SJCRH30 (cell line): ENCODE data around the gene ADIPOR2. TPM values are rescaled to one million over a fixed set of nuclear protein-coding genes. Genes with fewer than 3 reads are reported as not detected.
A peak's percentile ranks its signal among the peaks of the same experiment; 100 is the strongest.
"Not testable (repeated sequence)": the region's sequence is repeated elsewhere in the genome, so short reads cannot be mapped to it uniquely, and the experiment has no call there.

Source experiments
- DNase-seq, 2 experiments: peaks; one replicate each; pipeline ENCODE4 v3.0.0-alpha.2; 2015 to 2020
- H3K27ac ChIP-seq: fragments of 250-450 bp; sonication (Bioruptor Pico); 2 replicates; pipeline ENCODE4 v1.5.1; 2020; ENCODE audit warnings: mild to moderate bottlenecking, moderate library complexity
- H3K27me3 ChIP-seq: fragments of 250-450 bp; sonication (Bioruptor Pico); 2 replicates; pipeline ENCODE4 v1.5.1; 2020; ENCODE audit warnings: mild to moderate bottlenecking, moderate library complexity
- H3K36me3 ChIP-seq: fragments of 250-450 bp; sonication (Bioruptor Pico); 2 replicates; pipeline ENCODE4 v1.5.1; 2020; ENCODE audit warnings: mild to moderate bottlenecking, moderate library complexity
- H3K4me1 ChIP-seq: fragments of 250-450 bp; sonication (Bioruptor Pico); 2 replicates; pipeline ENCODE4 v1.5.1; 2020; ENCODE audit warnings: mild to moderate bottlenecking, moderate library complexity
- H3K4me3 ChIP-seq: fragments of 250-450 bp; sonication (Bioruptor Pico); 2 replicates; pipeline ENCODE4 v1.5.1; 2020; ENCODE audit warnings: mild to moderate bottlenecking, moderate library complexity
- H3K9me3 ChIP-seq: fragments of 250-450 bp; sonication (Bioruptor Pico); replicated peaks from 2 replicates; pipeline ENCODE4 v1.5.1; 2020; ENCODE audit warnings: mild to moderate bottlenecking, moderate library complexity
- total RNA-seq: library from RNA; depleted of rRNA; stranded (reverse); fragments of >200 nt; shearing (Covaris generic); gene quantifications from 2 replicates; pipeline ENCODE4 v1.2.3, GENCODE V29; 2014

Gene ADIPOR2
- total RNA-seq, 1 experiment from 2014 or later = 62.5 TPM

DNA sequence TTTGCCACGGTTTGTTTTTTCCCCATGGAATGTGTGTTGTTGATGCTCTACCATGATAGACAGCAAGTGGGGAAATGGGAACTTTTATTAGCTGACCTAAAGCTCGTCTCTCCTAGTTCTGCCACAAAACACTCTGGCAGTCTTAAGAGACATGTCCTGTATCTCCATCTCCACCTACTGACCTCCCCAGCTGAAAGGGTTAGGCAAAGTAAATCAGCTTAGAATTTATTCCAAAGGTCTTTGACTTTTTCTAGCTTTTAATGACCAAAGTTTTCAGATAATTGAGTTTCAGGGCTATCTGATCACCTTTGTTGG, 9.4 kb upstream of the ADIPOR2 start:
- H3K36me3 ChIP-seq = no peaks in the 10 kb centered on the region
- H3K9me3 ChIP-seq = no peaks in the 10 kb centered on the region
- no peak overlapping the region for H3K27ac ChIP-seq
- no peak for DNase-seq
- H3K27me3 ChIP-seq = no peaks in the 10 kb centered on the region
- H3K4me1 ChIP-seq = no peaks in the 10 kb centered on the region; the same call in 1 of the 2 replicates
- no peak overlapping the region for H3K4me3 ChIP-seq

GRCh38 chr12:1688086-1688710, 2.7 kb upstream of the ADIPOR2 start:
- no peaks in the 10 kb centered on the region for H3K27me3 ChIP-seq
- DNase-seq = no peak
- peaks cover 7% of the 10 kb centered on the region for H3K4me1 ChIP-seq
- H3K9me3 ChIP-seq = no peaks in the 10 kb centered on the region
- no peak overlapping the region for H3K27ac ChIP-seq
- H3K4me3 ChIP-seq = no peak overlapping the region
- H3K36me3 ChIP-seq = no peaks in the 10 kb centered on the region

DNA sequence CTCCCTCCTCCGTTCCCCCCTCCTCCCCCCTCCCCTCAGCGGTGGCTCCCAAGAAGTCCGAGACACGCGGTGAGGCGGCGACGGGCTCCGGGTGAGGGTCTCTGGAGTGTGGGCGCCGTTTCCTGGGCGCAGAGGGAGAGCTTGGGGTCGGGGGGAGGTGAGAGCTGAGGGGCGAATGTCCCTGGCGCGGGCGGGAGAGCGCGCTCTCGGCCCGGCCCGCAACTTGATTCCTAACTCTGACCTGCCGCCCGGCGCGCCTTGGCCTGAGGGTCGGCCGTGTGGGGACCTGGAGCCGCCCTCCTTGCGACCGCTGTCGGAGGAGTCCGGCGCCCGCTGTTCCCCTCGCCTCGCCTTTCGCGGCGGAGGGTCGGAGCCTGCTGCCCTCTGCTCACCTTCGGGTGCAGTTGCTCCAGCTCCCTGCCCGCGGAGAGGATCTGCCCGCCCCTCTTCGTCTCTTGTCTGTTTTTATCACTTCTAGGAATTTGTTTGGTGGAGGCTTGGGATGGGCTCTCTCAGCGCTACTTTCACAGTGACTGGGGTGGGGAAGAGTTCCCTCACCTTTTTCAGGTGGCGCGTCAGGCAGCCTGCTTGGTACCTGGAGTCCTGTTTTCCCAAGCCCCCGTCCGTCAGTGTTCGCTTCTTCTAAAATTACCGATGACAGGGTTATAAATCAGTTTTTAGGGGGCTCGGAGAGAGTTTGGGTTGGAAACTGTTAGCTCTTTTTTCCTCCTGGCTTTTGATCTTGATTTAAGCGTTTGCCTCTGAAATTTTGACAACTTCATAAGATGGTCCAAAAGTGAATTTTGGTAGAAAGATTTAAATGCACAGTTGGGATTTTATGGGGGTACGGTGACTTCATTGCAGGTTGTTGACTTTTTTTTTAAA, 495 bp downstream of the ADIPOR2 start:
- peak overlapping the region; percentile 97 for H3K4me3 ChIP-seq
- H3K27me3 ChIP-seq = no peaks in the 10 kb centered on the region
- peak overlapping the region; percentile 74 for H3K27ac ChIP-seq
- peaks cover 8% of the 10 kb centered on the region for H3K36me3 ChIP-seq
- DNase-seq = peak; percentile 61 to 72
- H3K4me1 ChIP-seq = peaks cover 7% of the 10 kb centered on the region
- no peaks in the 10 kb centered on the region for H3K9me3 ChIP-seq

GRCh38 chr12:1692226-1692625, 1.4 kb downstream of the ADIPOR2 start:
- no peaks in the 10 kb centered on the region for H3K9me3 ChIP-seq
- no peak overlapping the region for H3K27ac ChIP-seq
- H3K27me3 ChIP-seq = no peaks in the 10 kb centered on the region
- H3K4me3 ChIP-seq = peak overlapping the region; percentile 97
- H3K4me1 ChIP-seq = peaks cover 7% of the 10 kb centered on the region
- DNase-seq = no peak
- H3K36me3 ChIP-seq = peaks cover 15% of the 10 kb centered on the region

DNA sequence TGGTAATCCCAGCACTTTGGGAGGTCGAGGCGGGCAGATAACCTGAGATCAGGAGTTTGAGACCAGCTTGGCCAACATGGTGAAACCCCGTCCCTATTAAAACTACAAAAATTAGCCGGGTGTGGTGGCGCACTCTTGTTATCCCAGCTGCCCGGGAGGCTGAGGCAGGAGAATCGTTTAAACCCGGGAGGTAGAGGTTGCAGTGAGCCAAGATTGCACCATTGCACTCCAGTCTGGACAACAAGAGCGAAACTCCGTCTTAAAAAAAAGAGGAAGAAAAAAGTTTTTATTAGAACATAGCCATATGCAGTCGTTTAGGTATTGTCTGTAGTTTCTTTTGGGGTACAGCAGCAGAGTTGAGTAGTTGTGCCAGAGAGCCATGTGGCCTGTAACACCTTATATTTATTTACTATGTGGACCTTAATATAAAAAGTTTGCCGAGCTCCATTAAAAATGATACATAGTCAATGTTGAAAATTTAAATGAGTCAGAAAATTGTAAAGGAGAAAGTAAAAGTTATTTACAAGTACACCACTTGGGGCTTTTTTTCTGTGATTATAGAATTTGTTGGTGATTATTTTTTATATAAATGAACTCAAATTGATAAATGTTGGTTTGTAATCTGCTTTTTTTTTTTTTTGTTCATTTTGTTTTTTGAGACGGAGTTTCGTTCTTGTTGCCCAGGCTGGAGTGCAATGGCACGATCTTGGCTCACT, 2.2 kb downstream of the ADIPOR2 start:
- H3K4me3 ChIP-seq = no peak overlapping the region
- no peak overlapping the region for H3K27ac ChIP-seq
- no peaks in the 10 kb centered on the region for H3K9me3 ChIP-seq
- H3K27me3 ChIP-seq = no peaks in the 10 kb centered on the region
- peaks cover 18% of the 10 kb centered on the region for H3K36me3 ChIP-seq
- DNase-seq = no peak
- H3K4me1 ChIP-seq = peaks cover 7% of the 10 kb centered on the region

GRCh38 chr12:1695097-1695496, 4.2 kb downstream of the ADIPOR2 start:
- not testable (repeated sequence) for H3K4me1 ChIP-seq, H3K4me3 ChIP-seq, H3K27ac ChIP-seq, DNase-seq, H3K27me3 ChIP-seq, H3K9me3 ChIP-seq
- H3K36me3 ChIP-seq = peaks cover 18% of the 10 kb centered on the region

GRCh38 chr12:1695886-1696670, 5.2 kb downstream of the ADIPOR2 start:
- Histone ChIP-seq H3K4me3 (no peak overlapping the region), H3K4me1 (peaks cover 3% of the 10 kb centered on the region), H3K9me3 (no peaks in the 10 kb centered on the region), H3K27me3 (no peaks in the 10 kb centered on the region), H3K27ac (no peak overlapping the region), H3K36me3 (peaks cover 18% of the 10 kb centered on the region)
- DNase-seq = no peak

DNA sequence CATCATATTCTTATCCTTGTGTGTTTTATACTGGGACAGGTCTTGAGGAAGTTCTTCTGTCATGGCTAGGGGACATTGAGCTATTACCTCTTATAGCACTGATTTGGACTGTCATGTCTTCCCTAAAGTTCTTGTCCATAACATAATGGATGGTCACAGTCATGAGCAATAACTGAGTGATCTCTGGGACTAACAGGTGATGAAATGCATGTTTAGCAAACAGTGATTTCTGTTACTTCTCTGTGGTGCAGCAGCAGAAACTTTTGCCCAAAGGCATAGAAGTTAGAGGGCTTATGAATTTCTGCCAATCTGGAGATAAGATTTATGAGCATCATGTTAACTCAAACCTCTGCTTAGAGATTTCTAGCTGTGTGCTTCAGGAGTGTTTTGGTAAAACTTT, 5.9 kb downstream of the ADIPOR2 start:
- Histone ChIP-seq H3K4me1 (peaks cover 3% of the 10 kb centered on the region), H3K36me3 (peaks cover 18% of the 10 kb centered on the region), H3K4me3 (no peak overlapping the region), H3K27me3 (no peaks in the 10 kb centered on the region), H3K27ac (no peak overlapping the region), H3K9me3 (no peaks in the 10 kb centered on the region)
- no peak for DNase-seq

DNA sequence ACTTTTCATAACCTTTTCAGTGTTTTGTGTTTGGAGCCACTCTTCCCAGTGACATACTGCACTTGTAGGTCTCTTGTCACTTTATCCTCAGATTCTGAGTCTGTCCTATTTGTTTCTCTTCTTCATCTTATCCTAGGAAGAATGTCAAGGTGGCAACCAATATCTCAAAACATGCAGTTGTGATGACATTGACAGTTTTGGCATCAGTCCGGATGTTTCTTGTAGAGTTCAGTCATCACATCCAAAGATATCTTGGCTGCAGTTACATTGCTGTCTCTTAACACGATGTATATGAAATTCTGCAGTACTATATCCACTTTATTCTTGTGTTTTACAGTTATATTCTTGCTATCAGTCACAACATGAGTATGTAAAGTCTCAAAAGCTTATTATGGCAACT, 6.4 kb downstream of the ADIPOR2 start:
- no peak overlapping the region for H3K27ac ChIP-seq
- no peak overlapping the region for H3K4me3 ChIP-seq
- no peaks in the 10 kb centered on the region for H3K27me3 ChIP-seq
- H3K36me3 ChIP-seq = peaks cover 18% of the 10 kb centered on the region
- peaks cover under 1% of the 10 kb centered on the region for H3K4me1 ChIP-seq
- no peak for DNase-seq
- no peaks in the 10 kb centered on the region for H3K9me3 ChIP-seq

DNA sequence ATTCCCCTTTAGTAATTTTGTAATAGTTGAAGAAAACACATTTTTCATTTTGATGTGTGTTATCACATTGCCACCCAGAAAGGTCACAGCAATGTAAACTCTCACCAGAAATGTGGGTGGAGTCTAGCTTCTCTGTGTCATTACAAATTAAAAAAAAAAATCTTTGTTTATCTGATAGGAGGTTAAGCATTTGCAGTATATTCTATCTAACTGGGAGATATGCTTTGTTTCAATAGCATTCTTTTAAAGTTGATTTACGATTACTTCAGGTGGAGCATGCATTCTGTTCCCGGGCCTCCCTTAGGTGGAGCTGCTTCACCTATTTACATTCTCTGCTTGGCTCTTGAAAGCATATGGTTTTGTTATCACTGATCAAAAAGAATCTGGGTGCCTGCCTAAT, 7.8 kb downstream of the ADIPOR2 start:
- no peak for DNase-seq
- Histone ChIP-seq H3K4me1 (no peaks in the 10 kb centered on the region), H3K36me3 (peaks cover 18% of the 10 kb centered on the region), H3K27me3 (no peaks in the 10 kb centered on the region), H3K4me3 (no peak overlapping the region), H3K27ac (no peak overlapping the region), H3K9me3 (no peaks in the 10 kb centered on the region)

- Histone ChIP-seq H3K4me3 (no peak overlapping the region), H3K4me1 (no peaks in the 10 kb centered on the region; the same call in 1 of the 2 replicates), H3K9me3 (no peaks in the 10 kb centered on the region), H3K27ac (no peak overlapping the region), H3K27me3 (no peaks in the 10 kb centered on the region), H3K36me3 (peaks cover 12% of the 10 kb centered on the region)
- DNase-seq = no peak
Observed at GRCh38 chr12:1702713-1703112, 11.8 kb downstream of the ADIPOR2 start.

- no peaks in the 10 kb centered on the region for H3K27me3 ChIP-seq
- no peak for DNase-seq
- H3K4me1 ChIP-seq = no peaks in the 10 kb centered on the region; the same call in none of the 2 replicates
- H3K4me3 ChIP-seq = no peak overlapping the region
- no peaks in the 10 kb centered on the region; the same call in 1 of the 2 replicates for H3K9me3 ChIP-seq
- H3K36me3 ChIP-seq = peaks cover 16% of the 10 kb centered on the region
- no peak overlapping the region for H3K27ac ChIP-seq
Observed at GRCh38 chr12:1703771-1704722, 13.2 kb downstream of the ADIPOR2 start.

DNA sequence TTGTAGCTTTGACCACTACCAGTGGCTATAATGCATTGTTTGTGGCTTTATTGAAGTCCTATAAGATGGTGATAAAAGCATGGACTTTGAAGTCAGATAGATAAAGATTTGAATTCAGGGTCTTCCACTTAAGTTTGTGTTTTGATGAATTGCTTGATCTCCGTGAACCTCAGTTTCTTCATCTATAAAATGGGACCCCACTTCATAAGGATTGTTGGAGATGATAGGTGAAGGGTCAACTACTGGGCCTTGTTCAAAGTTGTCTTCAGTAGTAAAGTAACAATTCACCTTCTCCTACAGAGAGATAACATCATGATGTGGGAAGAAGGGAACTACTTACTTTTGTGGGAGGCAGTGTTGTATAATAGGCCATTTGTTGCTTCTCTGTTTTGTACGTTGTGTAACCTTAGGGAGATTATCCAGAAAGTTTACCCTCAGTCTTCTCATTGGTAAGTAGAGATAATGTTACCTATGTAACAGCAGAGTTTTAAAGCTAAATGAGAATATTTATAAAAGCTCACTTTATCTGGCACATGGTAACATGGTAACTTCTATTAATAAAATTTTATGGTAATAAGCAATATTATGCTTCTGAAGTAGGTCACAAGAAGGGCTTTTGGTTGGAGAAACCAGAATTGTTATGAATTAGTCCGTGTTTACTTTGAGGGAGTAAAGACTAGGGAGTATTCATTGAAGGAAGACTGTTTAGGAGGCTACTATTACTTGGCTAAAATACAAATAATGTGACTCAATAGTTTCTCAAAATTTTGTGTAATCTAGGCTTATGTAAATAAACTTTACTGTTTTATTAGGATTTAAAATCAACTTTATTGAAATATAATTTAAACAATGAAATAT, 15.1 kb downstream of the ADIPOR2 start:
- no peak for DNase-seq
- Histone ChIP-seq H3K9me3 (no peaks in the 10 kb centered on the region; the same call in 1 of the 2 replicates), H3K27me3 (no peaks in the 10 kb centered on the region), H3K36me3 (peaks cover 22% of the 10 kb centered on the region), H3K27ac (no peak overlapping the region), H3K4me1 (no peaks in the 10 kb centered on the region; the same call in none of the 2 replicates), H3K4me3 (no peak overlapping the region)
